C4-2B (cell line): Measurements from ENCODE around the gene NCF2.

Experiments
- H3K27ac ChIP-seq: fragments of 450-650 bp; 2 replicates; pipeline ENCODE4 v1.5.1; 2017
- ZFX ChIP-seq: fragments of 450-650 bp; IDR thresholded peaks from 2 replicates; pipeline ENCODE4 v1.6.1; 2017
- TF ChIP-seq, protein P1 (sequence below): fragments of 450-650 bp; conservative IDR thresholded peaks from 2 replicates; pipeline ENCODE4 v1.5.1; 2017; ENCODE audit warnings: mild to moderate bottlenecking

The NCF2 gene

DNA sequence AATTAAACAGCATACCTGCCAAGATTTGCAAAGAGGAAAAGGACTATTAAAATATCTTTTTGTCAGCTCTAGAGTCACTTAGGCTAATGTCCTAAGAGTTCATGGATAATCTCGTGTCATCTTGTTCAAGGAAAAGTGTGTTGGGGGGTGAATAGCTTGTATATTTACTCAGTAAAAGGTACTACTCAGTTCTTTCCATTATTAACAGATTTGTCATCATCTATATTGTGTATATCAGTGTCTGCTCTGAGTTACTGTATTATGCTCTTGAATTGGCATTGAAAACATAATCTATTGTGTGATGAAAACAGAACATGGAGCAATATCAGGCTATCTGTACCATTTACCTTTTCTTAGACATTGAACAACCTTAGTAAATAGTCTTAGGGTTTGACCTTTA lies 76.0 kb downstream of the NCF2 start:
- no peak overlapping the region for H3K27ac ChIP-seq
- no peak for TF ChIP-seq ZFX
- TF ChIP-seq, protein P1, sequence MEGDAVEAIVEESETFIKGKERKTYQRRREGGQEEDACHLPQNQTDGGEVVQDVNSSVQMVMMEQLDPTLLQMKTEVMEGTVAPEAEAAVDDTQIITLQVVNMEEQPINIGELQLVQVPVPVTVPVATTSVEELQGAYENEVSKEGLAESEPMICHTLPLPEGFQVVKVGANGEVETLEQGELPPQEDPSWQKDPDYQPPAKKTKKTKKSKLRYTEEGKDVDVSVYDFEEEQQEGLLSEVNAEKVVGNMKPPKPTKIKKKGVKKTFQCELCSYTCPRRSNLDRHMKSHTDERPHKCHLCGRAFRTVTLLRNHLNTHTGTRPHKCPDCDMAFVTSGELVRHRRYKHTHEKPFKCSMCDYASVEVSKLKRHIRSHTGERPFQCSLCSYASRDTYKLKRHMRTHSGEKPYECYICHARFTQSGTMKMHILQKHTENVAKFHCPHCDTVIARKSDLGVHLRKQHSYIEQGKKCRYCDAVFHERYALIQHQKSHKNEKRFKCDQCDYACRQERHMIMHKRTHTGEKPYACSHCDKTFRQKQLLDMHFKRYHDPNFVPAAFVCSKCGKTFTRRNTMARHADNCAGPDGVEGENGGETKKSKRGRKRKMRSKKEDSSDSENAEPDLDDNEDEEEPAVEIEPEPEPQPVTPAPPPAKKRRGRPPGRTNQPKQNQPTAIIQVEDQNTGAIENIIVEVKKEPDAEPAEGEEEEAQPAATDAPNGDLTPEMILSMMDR = no peak

DNA sequence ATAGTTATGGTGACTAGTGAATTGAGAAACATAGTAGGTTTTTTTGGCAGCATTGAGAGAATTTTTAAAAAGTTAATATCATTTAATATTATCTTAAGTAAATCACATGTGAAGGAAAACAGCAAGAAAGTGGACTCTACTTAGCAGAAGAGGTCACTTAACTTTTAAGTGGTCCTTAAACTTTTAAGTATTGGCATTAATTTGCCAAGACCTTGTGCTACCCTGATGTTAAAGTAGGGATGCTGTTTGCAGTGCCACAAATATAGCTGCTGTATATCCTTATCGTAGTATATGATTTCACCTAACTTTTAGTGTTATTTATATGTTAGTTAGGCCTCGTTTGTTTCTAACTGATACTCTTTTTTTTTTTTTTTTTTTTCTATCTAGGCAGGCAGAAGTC lies 77.8 kb downstream of the NCF2 start:
- H3K27ac ChIP-seq = no peak overlapping the region
- TF ChIP-seq, protein P1 = no peak
- TF ChIP-seq ZFX = no peak

DNA sequence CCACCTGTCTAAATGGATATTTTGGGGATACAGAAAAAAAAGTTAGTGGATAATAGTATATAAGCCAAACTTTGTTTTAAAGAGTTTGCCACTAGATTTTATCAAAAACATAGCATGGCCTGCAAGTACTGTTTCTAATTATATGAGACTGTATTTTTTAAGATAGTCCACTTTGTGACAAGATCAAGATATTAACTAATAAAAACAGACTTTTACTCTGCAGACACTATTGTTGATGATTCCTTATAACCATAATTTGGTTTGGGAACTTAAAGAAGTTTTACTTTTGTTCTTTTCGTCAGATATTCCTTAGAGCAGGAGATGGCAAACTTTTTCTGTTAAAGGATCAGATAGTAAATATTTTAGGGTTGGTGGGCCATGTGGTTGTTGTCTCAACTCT lies 81.6 kb downstream of the NCF2 start:
- H3K27ac ChIP-seq = no peak overlapping the region
- TF ChIP-seq, protein P1 = no peak
- TF ChIP-seq ZFX = no peak

DNA sequence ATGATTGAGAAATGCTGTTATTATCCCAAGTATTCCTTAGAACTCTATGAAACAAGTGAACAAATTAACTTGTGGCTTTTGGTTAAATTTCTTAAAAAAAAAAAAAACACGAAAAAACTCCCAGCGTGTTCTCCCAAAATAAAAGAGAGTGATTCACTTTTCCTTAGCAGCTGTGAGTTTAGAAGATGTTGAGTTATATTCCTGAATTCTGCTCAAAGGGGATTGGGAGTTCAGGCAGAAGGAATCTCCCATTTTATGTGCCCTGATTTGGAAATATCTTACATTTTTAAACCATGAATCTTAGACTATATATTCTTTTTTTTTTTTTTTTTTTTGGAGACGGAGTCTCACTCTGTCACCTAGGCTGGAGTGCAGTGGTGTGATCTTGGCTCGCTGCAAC lies 83.7 kb downstream of the NCF2 start:
- no peak overlapping the region for H3K27ac ChIP-seq
- no peak for TF ChIP-seq ZFX
- TF ChIP-seq, protein P1 = no peak
